Progenitor cell of endocrine pancreas (in vitro differentiated cells): ENCODE data around the gene PCBP3. TPM values are rescaled to one million over a fixed set of nuclear protein-coding genes. Genes with fewer than 3 reads are reported as not detected.

Experiments
- DNase-seq: peaks from one replicate; pipeline ENCODE4 v3.0.0; 2021; ENCODE audit warnings: low spot score; ENCODE audit not compliant: unreplicated experiment
- H3K27ac Mint-ChIP-seq: 2 replicates; pipeline ENCODE4 v1.8.0; 2021; ENCODE audit warnings: mild to moderate bottlenecking, moderate library complexity, mixed read lengths
- H3K27me3 Mint-ChIP-seq: 2 replicates; pipeline ENCODE4 v1.8.0; 2021; ENCODE audit warnings: mixed read lengths
- H3K36me3 Mint-ChIP-seq: 2 replicates; pipeline ENCODE4 v1.8.0; 2022; ENCODE audit warnings: mixed read lengths; ENCODE audit not compliant: insufficient read depth
- H3K4me1 Mint-ChIP-seq: 2 replicates; pipeline ENCODE4 v1.8.0; 2021; ENCODE audit warnings: low read depth, mixed read lengths
- H3K4me3 Mint-ChIP-seq: 2 replicates; pipeline ENCODE4 v1.8.0; 2021; ENCODE audit warnings: low read depth, mild to moderate bottlenecking, moderate library complexity, mixed read lengths
- H3K9me3 Mint-ChIP-seq: 2 replicates; pipeline ENCODE4 v1.8.0; 2021; ENCODE audit warnings: low read depth, mixed read lengths
- total RNA-seq: library from RNA; stranded (reverse); gene quantifications from 2 replicates; pipeline ENCODE4 v1.2.1, GENCODE V29; 2021
- TF ChIP-seq, protein P1 (sequence below): fragments of 200-600 bp; sonication (generic); IDR thresholded peaks from one replicate; pipeline ENCODE4 v1.5.0; 2021; ENCODE audit warnings: antibody characterized with exemption, mild to moderate bottlenecking; ENCODE audit not compliant: unreplicated experiment

Gene PCBP3
- total RNA-seq, 1 donor from 2014 or later: 3.7 TPM

GRCh38 chr21:45750936-45751335 lies 107.4 kb downstream of the PCBP3 start:
- H3K27ac Mint-ChIP-seq: no peak overlapping the region
- H3K27me3 Mint-ChIP-seq: peaks cover 9% of the 10 kb centered on the region
- H3K4me1 Mint-ChIP-seq: no peaks in the 10 kb centered on the region
- DNase-seq: no peak
- H3K36me3 Mint-ChIP-seq: no peaks in the 10 kb centered on the region
- H3K9me3 Mint-ChIP-seq: peaks cover under 1% of the 10 kb centered on the region
- H3K4me3 Mint-ChIP-seq: no peak overlapping the region
- TF ChIP-seq, protein P1, sequence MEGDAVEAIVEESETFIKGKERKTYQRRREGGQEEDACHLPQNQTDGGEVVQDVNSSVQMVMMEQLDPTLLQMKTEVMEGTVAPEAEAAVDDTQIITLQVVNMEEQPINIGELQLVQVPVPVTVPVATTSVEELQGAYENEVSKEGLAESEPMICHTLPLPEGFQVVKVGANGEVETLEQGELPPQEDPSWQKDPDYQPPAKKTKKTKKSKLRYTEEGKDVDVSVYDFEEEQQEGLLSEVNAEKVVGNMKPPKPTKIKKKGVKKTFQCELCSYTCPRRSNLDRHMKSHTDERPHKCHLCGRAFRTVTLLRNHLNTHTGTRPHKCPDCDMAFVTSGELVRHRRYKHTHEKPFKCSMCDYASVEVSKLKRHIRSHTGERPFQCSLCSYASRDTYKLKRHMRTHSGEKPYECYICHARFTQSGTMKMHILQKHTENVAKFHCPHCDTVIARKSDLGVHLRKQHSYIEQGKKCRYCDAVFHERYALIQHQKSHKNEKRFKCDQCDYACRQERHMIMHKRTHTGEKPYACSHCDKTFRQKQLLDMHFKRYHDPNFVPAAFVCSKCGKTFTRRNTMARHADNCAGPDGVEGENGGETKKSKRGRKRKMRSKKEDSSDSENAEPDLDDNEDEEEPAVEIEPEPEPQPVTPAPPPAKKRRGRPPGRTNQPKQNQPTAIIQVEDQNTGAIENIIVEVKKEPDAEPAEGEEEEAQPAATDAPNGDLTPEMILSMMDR: no peak

DNA sequence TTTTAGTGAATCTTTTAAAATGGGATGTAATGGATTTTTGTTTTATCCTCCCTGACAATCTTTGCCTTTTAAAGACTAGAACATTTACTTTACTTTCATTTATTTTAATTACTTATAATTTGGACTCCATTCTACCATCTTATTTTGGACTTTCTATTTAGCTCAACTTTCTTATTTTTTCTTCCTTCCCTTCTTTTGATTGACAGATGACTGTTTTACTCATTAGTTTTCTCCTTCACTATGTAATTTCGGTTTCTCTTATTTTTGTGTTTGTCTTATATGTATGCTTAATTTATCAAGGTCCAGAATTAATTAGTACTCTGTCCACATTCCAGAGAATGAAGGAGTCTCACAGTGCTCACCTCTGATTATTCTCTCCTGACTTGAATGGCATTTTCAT lies 109.9 kb downstream of the PCBP3 start:
- no peak for DNase-seq
- no peak overlapping the region for H3K4me3 Mint-ChIP-seq
- H3K36me3 Mint-ChIP-seq: peaks cover 1% of the 10 kb centered on the region
- H3K4me1 Mint-ChIP-seq: no peaks in the 10 kb centered on the region
- H3K9me3 Mint-ChIP-seq: peaks cover 6% of the 10 kb centered on the region
- TF ChIP-seq, protein P1: no peak
- H3K27me3 Mint-ChIP-seq: peaks cover 7% of the 10 kb centered on the region
- no peak overlapping the region for H3K27ac Mint-ChIP-seq

- no peaks in the 10 kb centered on the region for H3K4me1 Mint-ChIP-seq
- TF ChIP-seq, protein P1: no peak
- no peak overlapping the region for H3K27ac Mint-ChIP-seq
- H3K9me3 Mint-ChIP-seq: peaks cover 6% of the 10 kb centered on the region
- H3K36me3 Mint-ChIP-seq: peaks cover 1% of the 10 kb centered on the region
- H3K27me3 Mint-ChIP-seq: no peaks in the 10 kb centered on the region
- H3K4me3 Mint-ChIP-seq: no peak overlapping the region
- no peak for DNase-seq
These were observed 112.5 kb downstream of the PCBP3 start for GRCh38 chr21:45756029-45756428.

GRCh38 chr21:45756669-45757068 lies 113.1 kb downstream of the PCBP3 start:
- no peaks in the 10 kb centered on the region for H3K4me1 Mint-ChIP-seq
- TF ChIP-seq, protein P1: no peak
- no peak overlapping the region for H3K27ac Mint-ChIP-seq
- peaks cover 6% of the 10 kb centered on the region for H3K9me3 Mint-ChIP-seq
- peaks cover 1% of the 10 kb centered on the region for H3K36me3 Mint-ChIP-seq
- H3K4me3 Mint-ChIP-seq: no peak overlapping the region
- peaks cover 3% of the 10 kb centered on the region for H3K27me3 Mint-ChIP-seq
- no peak for DNase-seq

DNA sequence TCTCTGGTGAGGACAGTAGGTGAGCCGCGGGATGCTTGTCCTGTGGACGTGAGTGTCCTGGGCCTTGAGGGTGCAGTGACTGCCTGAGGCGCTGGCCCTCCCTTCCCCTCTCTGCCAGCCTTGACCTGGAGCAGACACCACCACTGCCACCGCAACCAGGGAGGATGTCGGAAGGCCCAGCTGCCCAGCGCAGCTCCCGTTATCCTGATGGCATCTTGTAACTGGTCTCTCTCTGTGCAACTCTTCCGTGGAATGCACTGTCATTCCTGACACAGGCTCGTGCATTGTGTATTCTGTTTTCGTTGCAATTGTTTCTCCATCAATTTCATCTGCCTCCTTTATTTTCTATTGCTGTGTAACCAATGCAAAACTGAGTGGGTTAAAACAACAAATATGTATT lies 118.2 kb downstream of the PCBP3 start:
- Mint-ChIP-seq H3K4me1 (no peaks in the 10 kb centered on the region), H3K4me3 (no peak overlapping the region), H3K9me3 (peaks cover under 1% of the 10 kb centered on the region), H3K27ac (no peak overlapping the region), H3K36me3 (no peaks in the 10 kb centered on the region), H3K27me3 (peaks cover 6% of the 10 kb centered on the region)
- no peak for DNase-seq
- TF ChIP-seq, protein P1: no peak
